Spleen (tissue), 7 donors: ENCODE results near the gene LRRN2.

Source experiments
- POLR2A ChIP-seq, 3 donors: fragments of 450-650 bp; IDR thresholded peaks; one replicate each; pipeline ENCODE4 v1.5.1; 2017; ENCODE audit warnings: antibody characterized with exemption in 3 of 3, mild to moderate bottlenecking in 1 of 3
- TF ChIP-seq, protein P1 (sequence below), 11 experiments: fragments of 200-600 bp in 7 of 11; fragments of 450-650 bp in 4 of 11; sonication (generic) in 4 of 11; IDR thresholded peaks in 8 of 11; conservative IDR thresholded peaks in 3 of 11; 1 replicate in 7 of 11; 2 replicates in 4 of 11; pipeline versions ENCODE4 v1.4.0 to v1.8.0; 2016 to 2021; ENCODE audit warnings: antibody characterized with exemption in 11 of 11, inconsistent platforms in 4 of 11, mild to moderate bottlenecking in 1 of 11
- donor health status: DM: no; HTN: no; CAD: no; lungs with moderate emphysema.
- donor health status: DM: no; HTN: no; CAD: no.
- donor health status: DM: no; HTN: no; CAD: no.

DNA sequence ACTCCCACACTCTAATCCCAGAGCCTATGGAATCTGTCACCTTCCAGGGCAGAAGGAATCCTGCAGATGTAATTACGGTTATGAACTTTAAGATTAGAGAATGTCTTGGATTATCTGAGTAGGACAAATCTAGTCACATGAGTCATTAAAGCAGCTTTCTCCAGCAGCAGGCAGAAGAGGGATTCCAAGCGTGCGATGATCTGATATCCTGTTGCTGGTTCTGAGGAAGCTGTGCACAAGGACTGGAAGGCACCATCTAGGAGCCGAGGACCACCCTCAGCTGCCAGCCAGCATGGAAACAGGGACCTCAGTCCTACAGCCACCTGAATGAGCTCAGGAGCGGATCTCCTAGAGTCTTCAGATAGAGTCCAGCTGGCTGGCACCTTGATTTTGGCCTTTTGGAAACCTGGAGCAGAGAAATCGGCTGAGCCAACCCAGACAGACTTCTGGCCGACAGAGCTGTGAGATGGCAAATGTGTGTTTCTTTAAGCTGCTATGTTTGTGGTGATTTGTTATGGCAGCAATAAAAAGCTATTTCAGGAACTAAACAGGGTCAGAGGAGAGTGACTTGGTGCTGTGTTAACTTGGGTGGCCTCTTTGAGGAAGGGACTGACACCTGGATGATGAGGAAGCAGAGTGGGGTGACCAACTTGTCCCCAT lies 34.5 kb downstream of the LRRN2 start:
- TF ChIP-seq, protein P1, sequence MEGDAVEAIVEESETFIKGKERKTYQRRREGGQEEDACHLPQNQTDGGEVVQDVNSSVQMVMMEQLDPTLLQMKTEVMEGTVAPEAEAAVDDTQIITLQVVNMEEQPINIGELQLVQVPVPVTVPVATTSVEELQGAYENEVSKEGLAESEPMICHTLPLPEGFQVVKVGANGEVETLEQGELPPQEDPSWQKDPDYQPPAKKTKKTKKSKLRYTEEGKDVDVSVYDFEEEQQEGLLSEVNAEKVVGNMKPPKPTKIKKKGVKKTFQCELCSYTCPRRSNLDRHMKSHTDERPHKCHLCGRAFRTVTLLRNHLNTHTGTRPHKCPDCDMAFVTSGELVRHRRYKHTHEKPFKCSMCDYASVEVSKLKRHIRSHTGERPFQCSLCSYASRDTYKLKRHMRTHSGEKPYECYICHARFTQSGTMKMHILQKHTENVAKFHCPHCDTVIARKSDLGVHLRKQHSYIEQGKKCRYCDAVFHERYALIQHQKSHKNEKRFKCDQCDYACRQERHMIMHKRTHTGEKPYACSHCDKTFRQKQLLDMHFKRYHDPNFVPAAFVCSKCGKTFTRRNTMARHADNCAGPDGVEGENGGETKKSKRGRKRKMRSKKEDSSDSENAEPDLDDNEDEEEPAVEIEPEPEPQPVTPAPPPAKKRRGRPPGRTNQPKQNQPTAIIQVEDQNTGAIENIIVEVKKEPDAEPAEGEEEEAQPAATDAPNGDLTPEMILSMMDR (IDR thresholded peaks at IDR 0.05 in 8 of 11, conservative IDR thresholded peaks at IDR 0.05 in 3 of 11) = no peak
- TF ChIP-seq POLR2A (IDR thresholded peaks at IDR 0.05) = no peak
